NCI-H226 (cell line): ENCODE data around the gene TMEM51.
A peak's percentile ranks its signal among the peaks of the same experiment; 100 is the strongest.

Experiments
- DNase-seq: peaks from one replicate; pipeline ENCODE4 v3.0.0-alpha.2; 2015

The TMEM51 gene

GRCh38 chr1:15201221-15201620 lies 47.7 kb downstream of the TMEM51 start:
- no peak for DNase-seq

GRCh38 chr1:15201849-15202551 lies 48.5 kb downstream of the TMEM51 start:
- no peak for DNase-seq

GRCh38 chr1:15204931-15205330 lies 51.4 kb downstream of the TMEM51 start:
- no peak for DNase-seq

GRCh38 chr1:15205586-15206346 lies 52.2 kb downstream of the TMEM51 start:
- DNase-seq = no peak

- peak; percentile 26 for DNase-seq
Measured at GRCh38 chr1:15206418-15207030, 53.0 kb downstream of the TMEM51 start.

GRCh38 chr1:15207031-15207828 lies 53.7 kb downstream of the TMEM51 start:
- DNase-seq = no peak

- DNase-seq = no peak
Measured at GRCh38 chr1:15207829-15208429, 54.4 kb downstream of the TMEM51 start.

- no peak for DNase-seq
Measured at GRCh38 chr1:15210651-15211375, 57.3 kb downstream of the TMEM51 start.

- no peak for DNase-seq
Measured at GRCh38 chr1:15211424-15211823, 57.9 kb downstream of the TMEM51 start.

- DNase-seq = no peak
Measured at GRCh38 chr1:15212216-15212953, 58.8 kb downstream of the TMEM51 start.

GRCh38 chr1:15212954-15213291 lies 59.4 kb downstream of the TMEM51 start:
- DNase-seq = no peak

GRCh38 chr1:15213341-15213821 lies 59.8 kb downstream of the TMEM51 start:
- DNase-seq = no peak

GRCh38 chr1:15214527-15214926 lies 61.0 kb downstream of the TMEM51 start:
- no peak for DNase-seq

GRCh38 chr1:15215116-15215515 lies 61.6 kb downstream of the TMEM51 start:
- DNase-seq = no peak

- DNase-seq = no peak
Measured at GRCh38 chr1:15217654-15218053, 64.1 kb downstream of the TMEM51 start.

- peak; percentile 59 for DNase-seq
Measured at GRCh38 chr1:15218287-15219279, 65.0 kb downstream of the TMEM51 start.

- no peak for DNase-seq
Measured at GRCh38 chr1:15219280-15220023, 65.9 kb downstream of the TMEM51 start.

GRCh38 chr1:15220024-15220392 lies 66.5 kb downstream of the TMEM51 start:
- no peak for DNase-seq

- DNase-seq = no peak
Measured at GRCh38 chr1:15220825-15221431, 67.4 kb downstream of the TMEM51 start.
